Astrocyte of the cerebellum (primary cell): Measurements from ENCODE around the gene RUNX2.

Source experiments
- DNase-seq: peaks from one replicate; pipeline ENCODE4 v3.0.0-alpha.2; 2011; ENCODE audit warnings: low read depth
- H3K4me3 ChIP-seq: 2 replicates; pipeline ENCODE4 v1.5.1; 2011; ENCODE audit warnings: mild to moderate bottlenecking, low read depth, low read length, moderate library complexity
- CTCF ChIP-seq: IDR thresholded peaks from 2 replicates; pipeline ENCODE4 v1.5.1; 2012; ENCODE audit warnings: low read length, low read depth, moderate library complexity, mild to moderate bottlenecking; ENCODE audit errors: missing control alignments
- in situ Hi-C: cut with HindIII; loops from 2 replicates; pipeline ENCODE4 v1.10.0; 2017; ENCODE audit warnings: low sequenced_read_pairs

RUNX2 gene

GRCh38 chr6:45661661-45662060 lies 333.5 kb downstream of the RUNX2 start:
- in situ Hi-C loops, result no loop called here
- no peak overlapping the region for H3K4me3 ChIP-seq
- DNase-seq, result peak; percentile 75

GRCh38 chr6:45663251-45664221 lies 335.4 kb downstream of the RUNX2 start:
- no peak overlapping the region for H3K4me3 ChIP-seq
- no peak for DNase-seq
- no peak for TF ChIP-seq CTCF
- in situ Hi-C loops, result no loop called here

More at GRCh38 chr6:45661661-45662060, 333.5 kb downstream of the RUNX2 start:
- no peak for TF ChIP-seq CTCF

GRCh38 chr6:45664707-45665106 lies 336.6 kb downstream of the RUNX2 start:
- DNase-seq, result no peak
- TF ChIP-seq CTCF, result no peak
- in situ Hi-C loops, result no loop called here
- H3K4me3 ChIP-seq, result no peak overlapping the region

GRCh38 chr6:45665859-45666258 lies 337.7 kb downstream of the RUNX2 start:
- TF ChIP-seq CTCF, result no peak
- DNase-seq, result no peak
- in situ Hi-C loops, result no loop called here
- H3K4me3 ChIP-seq, result no peak overlapping the region

GRCh38 chr6:45666846-45667245 lies 338.7 kb downstream of the RUNX2 start:
- TF ChIP-seq CTCF, result no peak

GRCh38 chr6:45667300-45667699 lies 339.2 kb downstream of the RUNX2 start:
- no peak for TF ChIP-seq CTCF
- in situ Hi-C loops, result no loop called here
- no peak overlapping the region for H3K4me3 ChIP-seq
- DNase-seq, result no peak

More at GRCh38 chr6:45666846-45667245, 338.7 kb downstream of the RUNX2 start:
- no peak for DNase-seq
- no peak overlapping the region for H3K4me3 ChIP-seq
- in situ Hi-C loops, result no loop called here
